A549 (cell line): ENCODE measurements around the gene PGM1. TPM values are rescaled to one million over a fixed set of nuclear protein-coding genes. Genes with fewer than 3 reads are reported as not detected.

ENCODE experiments used
- ATOH8 ChIP-seq: fragments of 250-450 bp; sonication (Bioruptor Pico); IDR thresholded peaks from 2 replicates; pipeline ENCODE4 v1.5.0; 2020; ENCODE audit warnings: low read depth, mild to moderate bottlenecking, moderate library complexity
- CHD2 ChIP-seq: fragments of 150-350 bp; IDR thresholded peaks from 2 replicates; pipeline ENCODE4 v1.6.1; 2014; ENCODE audit warnings: low read length; ENCODE audit not compliant: partially characterized antibody
- CHD4 ChIP-seq: fragments of 200-600 bp; sonication (generic); IDR thresholded peaks from 2 replicates; pipeline ENCODE4 v1.6.1; 2016; ENCODE audit warnings: antibody characterized with exemption, mild to moderate bottlenecking, borderline replicate concordance
- CTCF ChIP-seq: fragments of >200 bp; sonication (Bioruptor Twin); formaldehyde crosslinking; IDR thresholded peaks from 3 replicates; pipeline ENCODE4 v1.5.1; 2016
- E2F6 ChIP-seq: IDR thresholded peaks from 2 replicates; pipeline ENCODE4 v1.6.1; 2012; ENCODE audit warnings: low read depth, borderline replicate concordance
- FOXS1 ChIP-seq: fragments of 250-450 bp; sonication (Bioruptor Pico); IDR thresholded peaks from 2 replicates; pipeline ENCODE4 v1.5.0; 2020; ENCODE audit warnings: mild to moderate bottlenecking, moderate library complexity
- HMGXB4 ChIP-seq: fragments of 250-450 bp; sonication (Bioruptor Pico); IDR thresholded peaks from 2 replicates; pipeline ENCODE4 v1.5.0; 2021; ENCODE audit warnings: mild to moderate bottlenecking, moderate library complexity, borderline replicate concordance
- HOXA7 ChIP-seq: fragments of 250-450 bp; sonication (Bioruptor Pico); IDR thresholded peaks from 2 replicates; pipeline ENCODE4 v1.5.0; 2020; ENCODE audit warnings: mild to moderate bottlenecking, moderate library complexity
- HOXB5 ChIP-seq: fragments of 250-450 bp; sonication (Bioruptor Pico); IDR thresholded peaks from 2 replicates; pipeline ENCODE4 v1.5.0; 2020; ENCODE audit warnings: mild to moderate bottlenecking, moderate library complexity
- JUN ChIP-seq, 2 experiments: fragments of >200 bp; sonication (Bioruptor Twin); formaldehyde crosslinking; IDR thresholded peaks; 2 replicates in 1 of 2; 3 replicates in 1 of 2; pipeline ENCODE4 v1.6.1; 2016 to 2017
- JUNB ChIP-seq: fragments of >200 bp; sonication (Bioruptor Twin); formaldehyde crosslinking; IDR thresholded peaks from 2 replicates; pipeline ENCODE4 v1.6.1; 2016
- KDM5A ChIP-seq: fragments of 200-600 bp; sonication (generic); IDR thresholded peaks from 2 replicates; pipeline ENCODE4 v1.6.1; 2016; ENCODE audit warnings: antibody characterized with exemption, mild to moderate bottlenecking
- MAX ChIP-seq: IDR thresholded peaks from 2 replicates; pipeline ENCODE4 v1.6.1; 2012
- MAZ ChIP-seq: fragments of 150-350 bp; IDR thresholded peaks from 2 replicates; pipeline ENCODE4 v1.6.1; 2014; ENCODE audit warnings: antibody characterized with exemption, low read depth, low read length, borderline replicate concordance
- MYC ChIP-seq: IDR thresholded peaks from 2 replicates; pipeline ENCODE4 v1.6.1; 2012; ENCODE audit warnings: mild to moderate bottlenecking, inconsistent platforms, low read length, improper control_type of control experiment, borderline replicate concordance
- NR3C1 ChIP-seq: fragments of >200 bp; sonication (Bioruptor Twin); formaldehyde crosslinking; IDR thresholded peaks from 3 replicates; pipeline ENCODE4 v1.6.1; 2017
- PBX3 ChIP-seq: IDR thresholded peaks from 2 replicates; pipeline ENCODE4 v1.6.1; 2012
- PHF8 ChIP-seq: fragments of 200-600 bp; sonication (generic); IDR thresholded peaks from 2 replicates; pipeline ENCODE4 v1.6.1; 2016; ENCODE audit warnings: low read depth, mild to moderate bottlenecking, antibody characterized with exemption, moderate library complexity, borderline replicate concordance
- TFCP2L1 ChIP-seq: fragments of 250-450 bp; sonication (Bioruptor Pico); IDR thresholded peaks from 2 replicates; pipeline ENCODE4 v1.5.0; 2021; ENCODE audit warnings: mild to moderate bottlenecking
- TP53 ChIP-seq: fragments of 250-450 bp; sonication (Bioruptor Pico); IDR thresholded peaks from 2 replicates; pipeline ENCODE4 v1.5.0; 2021; ENCODE audit warnings: mild to moderate bottlenecking, moderate library complexity
- ZNF302 ChIP-seq: fragments of 250-450 bp; sonication (Bioruptor Pico); IDR thresholded peaks from 2 replicates; pipeline ENCODE4 v1.9.0; 2021; ENCODE audit warnings: inconsistent platforms, mild to moderate bottlenecking, moderate library complexity
- polyA plus RNA-seq, 4 experiments: library from polyadenylated mRNA; depleted of rRNA in 3 of 4; stranded (reverse); fragments of >200 nt; fragmentation: RNase III in 1 of 4; extraction: RNeasy Plus Mini Kit Qiagen cat#74134 plus additional on column Dnase treatment in 1 of 4; gene quantifications; 2 replicates in 3 of 4; 3 replicates in 1 of 4; pipeline ENCODE4 v1.2.3, GENCODE V29; 2011 to 2017

PGM1 gene
- polyA plus RNA-seq, 2 of the 4 experiments (the other 2 are of a cell fraction) = 25.5 to 50.2 TPM

GRCh38 chr1:63698001-63698838, 105.0 kb downstream of the PGM1 start (continued):
- TF ChIP-seq NR3C1 (no peak), PHF8 (no peak), JUN (IDR thresholded peaks at IDR 0.05) (peak in 1 of 2 experiments; percentile 47; a peak in 1 of 5 replicates), CTCF (no peak), HMGXB4 (no peak), KDM5A (no peak), JUNB (peak; percentile 57), CHD2 (no peak), TP53 (CRISPR knock-in tag) (no peak), FOXS1 (CRISPR knock-in tag) (no peak), MYC (no peak), PBX3 (0 out of 2 replicates have a peak, but pooled peaks have one; percentile 36), ZNF302 (no peak), E2F6 (peak; percentile 38; the same call in 1 of the 2 replicates), HOXA7 (CRISPR knock-in tag) (no peak), MAX (peak; percentile 73; the same call in 1 of the 2 replicates), MAZ (no peak), HOXB5 (CRISPR knock-in tag) (no peak; the same call in 1 of the 2 replicates), CHD4 (no peak), TFCP2L1 (CRISPR knock-in tag) (no peak), ATOH8 (CRISPR knock-in tag) (peak; percentile 75; the same call in 1 of the 2 replicates)
